GM06990 (cell line): ENCODE measurements around the gene HARBI1.

Source experiments
- DNase-seq: peaks from one replicate; pipeline ENCODE4 v3.0.0-alpha.2; 2011; ENCODE audit not compliant: insufficient read length; ENCODE audit errors: extremely low read depth
- H3K27me3 ChIP-seq: replicated peaks from 2 replicates; pipeline ENCODE4 v1.6.0; 2011; ENCODE audit warnings: low read length; ENCODE audit not compliant: control insufficient read depth, insufficient read depth
- H3K36me3 ChIP-seq: 2 replicates; pipeline ENCODE4 v1.5.1; 2011; ENCODE audit warnings: low read length; ENCODE audit not compliant: control insufficient read depth, insufficient read depth
- H3K4me3 ChIP-seq: replicated peaks from 2 replicates; pipeline ENCODE4 v1.5.1; 2011; ENCODE audit warnings: low read depth, mild to moderate bottlenecking, control low read depth, low read length
- TF ChIP-seq, protein P1 (sequence below): IDR thresholded peaks from 2 replicates; pipeline ENCODE4 v1.5.1; 2011; ENCODE audit warnings: low read length, control low read depth, mild to moderate bottlenecking, inconsistent platforms; ENCODE audit not compliant: insufficient read depth, poor library complexity, severe bottlenecking

Gene HARBI1

GRCh38 chr11:46609386-46609785 is 7.6 kb downstream of the HARBI1 start:
- TF ChIP-seq, protein P1, sequence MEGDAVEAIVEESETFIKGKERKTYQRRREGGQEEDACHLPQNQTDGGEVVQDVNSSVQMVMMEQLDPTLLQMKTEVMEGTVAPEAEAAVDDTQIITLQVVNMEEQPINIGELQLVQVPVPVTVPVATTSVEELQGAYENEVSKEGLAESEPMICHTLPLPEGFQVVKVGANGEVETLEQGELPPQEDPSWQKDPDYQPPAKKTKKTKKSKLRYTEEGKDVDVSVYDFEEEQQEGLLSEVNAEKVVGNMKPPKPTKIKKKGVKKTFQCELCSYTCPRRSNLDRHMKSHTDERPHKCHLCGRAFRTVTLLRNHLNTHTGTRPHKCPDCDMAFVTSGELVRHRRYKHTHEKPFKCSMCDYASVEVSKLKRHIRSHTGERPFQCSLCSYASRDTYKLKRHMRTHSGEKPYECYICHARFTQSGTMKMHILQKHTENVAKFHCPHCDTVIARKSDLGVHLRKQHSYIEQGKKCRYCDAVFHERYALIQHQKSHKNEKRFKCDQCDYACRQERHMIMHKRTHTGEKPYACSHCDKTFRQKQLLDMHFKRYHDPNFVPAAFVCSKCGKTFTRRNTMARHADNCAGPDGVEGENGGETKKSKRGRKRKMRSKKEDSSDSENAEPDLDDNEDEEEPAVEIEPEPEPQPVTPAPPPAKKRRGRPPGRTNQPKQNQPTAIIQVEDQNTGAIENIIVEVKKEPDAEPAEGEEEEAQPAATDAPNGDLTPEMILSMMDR: no peak
- no peaks in the 10 kb centered on the region for H3K27me3 ChIP-seq
- H3K4me3 ChIP-seq: no peak overlapping the region
- no peak for DNase-seq
- H3K36me3 ChIP-seq: no peaks in the 10 kb centered on the region; the same call in 1 of the 2 replicates

DNA sequence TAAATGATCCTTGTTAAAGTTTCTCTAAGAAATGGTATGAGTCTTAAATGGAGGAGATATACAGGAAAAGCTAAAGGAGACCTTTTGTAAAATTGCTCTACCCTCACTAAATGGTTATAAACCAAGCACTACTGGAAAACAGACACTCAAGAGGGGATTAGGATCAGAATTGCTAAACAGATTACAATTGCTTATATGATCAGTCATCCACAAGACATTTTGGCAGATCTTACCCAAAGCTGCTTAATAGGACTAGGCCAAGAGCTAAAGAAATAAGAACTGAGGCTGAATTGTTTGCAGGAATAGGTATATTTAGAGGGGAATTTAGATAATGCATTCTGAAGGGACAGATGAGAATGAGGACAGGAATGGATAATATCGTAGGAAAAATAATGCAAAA is 9.5 kb downstream of the HARBI1 start:
- TF ChIP-seq, protein P1: no peak
- H3K4me3 ChIP-seq: no peak overlapping the region
- no peak for DNase-seq
- no peaks in the 10 kb centered on the region for H3K27me3 ChIP-seq
- H3K36me3 ChIP-seq: peaks cover 2% of the 10 kb centered on the region; the same call in 1 of the 2 replicates

DNA sequence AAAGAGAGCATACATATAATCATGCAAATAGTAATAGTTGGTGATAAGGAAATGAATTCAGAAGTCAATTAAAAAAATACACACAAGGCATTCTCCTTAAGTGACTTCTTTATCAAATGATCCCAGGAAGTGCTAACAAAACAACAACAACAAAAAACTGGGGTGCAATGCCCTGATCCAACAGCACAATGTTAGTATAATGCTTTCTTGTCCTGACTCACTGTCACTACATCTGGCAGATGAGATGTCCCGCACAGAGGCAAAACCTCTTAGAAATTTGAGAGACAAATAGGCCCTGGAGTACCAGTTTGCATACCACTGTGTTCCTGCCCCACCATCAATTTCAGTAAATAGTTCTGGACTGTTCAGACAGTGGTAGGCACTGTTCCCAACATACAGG is 12.2 kb downstream of the HARBI1 start:
- peaks cover 2% of the 10 kb centered on the region; the same call in 1 of the 2 replicates for H3K36me3 ChIP-seq
- DNase-seq: no peak
- no peaks in the 10 kb centered on the region for H3K27me3 ChIP-seq
- TF ChIP-seq, protein P1: no peak
- no peak overlapping the region for H3K4me3 ChIP-seq

GRCh38 chr11:46603704-46604308 is 13.2 kb downstream of the HARBI1 start:
- no peak overlapping the region for H3K4me3 ChIP-seq
- TF ChIP-seq, protein P1: no peak
- H3K36me3 ChIP-seq: peaks cover 2% of the 10 kb centered on the region; the same call in 1 of the 2 replicates
- no peak for DNase-seq
- H3K27me3 ChIP-seq: no peaks in the 10 kb centered on the region

DNA sequence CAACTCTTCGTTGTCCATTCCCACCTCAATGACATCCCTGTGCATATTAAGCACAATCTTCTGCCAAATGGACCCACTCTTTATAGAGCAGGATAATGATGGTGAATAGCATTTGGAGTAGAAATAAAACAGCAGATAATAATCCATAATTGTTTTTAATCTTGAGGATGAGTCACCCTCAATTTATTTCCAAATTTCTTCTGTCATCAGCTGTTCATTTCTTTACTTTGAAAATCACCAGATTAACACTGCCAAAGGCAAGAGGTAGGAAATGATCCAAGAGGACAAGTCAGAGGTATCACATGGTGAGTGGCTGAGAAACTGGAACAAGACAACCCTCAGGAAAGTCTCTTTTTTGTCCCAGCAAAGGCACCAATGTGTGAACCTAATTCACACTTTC is 15.9 kb downstream of the HARBI1 start:
- Histone ChIP-seq H3K27me3 (no peaks in the 10 kb centered on the region), H3K4me3 (no peak overlapping the region), H3K36me3 (peaks cover 2% of the 10 kb centered on the region; the same call in 1 of the 2 replicates)
- DNase-seq: no peak
- TF ChIP-seq, protein P1: no peak
